Measurements from ENCODE around the gene AASDHPPT.
"Not testable (repeated sequence)": the region's sequence is repeated elsewhere in the genome, so short reads cannot be mapped to it uniquely, and the experiment has no call there.

- not testable (repeated sequence) for TF ChIP-seq CTCF (IDR thresholded peaks at IDR 0.05); REST (IDR thresholded peaks at IDR 0.05; ENCODE audit: insufficient read depth in 1 of 2, low read depth in 2 of 2, low read length in 1 of 2)
Observed at GRCh38 chr11:106058377-106058776, 19.1 kb upstream of the AASDHPPT start.

Data from Panc1 (cell line).